DMS79 (cell line): ENCODE measurements around the gene BBS9.
"Not testable (repeated sequence)": the region's sequence is repeated elsewhere in the genome, so short reads cannot be mapped to it uniquely, and the experiment has no call there.

Experiments used
- DNase-seq: peaks from one replicate; lab custom pipeline; 2025; lab: John Stamatoyannopoulos, UW

The BBS9 gene

GRCh38 chr7:33497051-33497450 lies 367.7 kb downstream of the BBS9 start:
- DNase-seq, result no peak

- DNase-seq, result no peak
Observed at GRCh38 chr7:33500703-33501701, 371.6 kb downstream of the BBS9 start.

DNA sequence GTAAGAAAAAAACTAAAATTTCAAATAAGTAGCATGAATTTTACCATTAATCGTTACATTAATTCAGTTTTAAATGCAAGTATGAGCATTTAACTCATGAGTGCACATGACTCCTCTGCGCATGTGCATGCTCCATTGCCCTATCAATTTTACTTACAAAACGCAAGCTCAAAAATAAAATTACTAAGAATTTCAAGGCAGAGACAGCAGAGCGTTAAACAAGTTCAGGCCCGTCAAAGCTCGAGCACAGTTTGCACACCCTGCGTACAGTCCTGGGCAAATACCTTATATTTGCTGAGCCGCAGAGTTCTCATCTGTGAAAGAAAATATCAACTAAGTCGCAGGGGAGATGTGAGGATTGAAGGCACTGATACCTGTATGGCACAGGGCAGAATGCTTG lies 373.6 kb downstream of the BBS9 start:
- DNase-seq, result no peak

DNA sequence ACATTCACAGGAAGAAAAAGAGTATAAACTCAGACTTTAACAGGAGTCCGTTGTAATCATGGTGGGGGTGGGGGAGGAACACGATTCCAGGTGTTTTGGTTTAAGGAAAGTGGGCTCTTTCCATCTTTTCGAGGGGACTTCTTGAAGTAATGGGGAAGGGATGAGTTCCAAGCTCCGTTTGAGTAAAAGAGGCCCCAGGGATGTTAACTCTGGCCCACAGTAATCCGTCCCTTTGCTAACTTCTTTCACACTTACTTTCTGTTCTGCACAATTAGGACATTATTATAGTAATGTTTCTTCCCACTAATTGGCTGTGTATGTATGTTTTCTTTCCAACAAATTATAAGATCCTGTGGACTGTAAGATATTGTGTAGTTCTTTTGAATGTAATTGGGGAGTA lies 374.4 kb downstream of the BBS9 start:
- no peak for DNase-seq

DNA sequence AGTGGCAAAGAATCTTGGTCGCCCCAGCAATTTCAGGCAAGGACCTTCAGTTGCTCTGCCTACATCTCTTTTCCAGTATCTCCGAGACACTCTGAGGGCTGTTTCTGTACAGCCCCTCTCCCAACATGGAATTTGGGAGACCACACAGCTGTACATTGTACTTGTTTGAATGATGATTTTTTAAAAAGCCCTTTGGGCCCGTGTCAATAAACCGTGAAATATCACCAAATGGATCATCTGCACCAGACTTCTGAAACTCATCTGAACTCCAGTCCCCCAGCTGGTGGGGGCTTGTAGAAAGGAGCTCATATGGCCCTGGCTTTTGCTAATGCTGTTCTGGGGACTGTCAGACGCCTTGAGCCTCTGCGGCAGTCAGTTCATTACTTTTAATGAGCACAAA lies 374.9 kb downstream of the BBS9 start:
- DNase-seq, result no peak

GRCh38 chr7:33509206-33509605 lies 379.8 kb downstream of the BBS9 start:
- no peak for DNase-seq

GRCh38 chr7:33511778-33512177 lies 382.4 kb downstream of the BBS9 start:
- DNase-seq, result no peak

DNA sequence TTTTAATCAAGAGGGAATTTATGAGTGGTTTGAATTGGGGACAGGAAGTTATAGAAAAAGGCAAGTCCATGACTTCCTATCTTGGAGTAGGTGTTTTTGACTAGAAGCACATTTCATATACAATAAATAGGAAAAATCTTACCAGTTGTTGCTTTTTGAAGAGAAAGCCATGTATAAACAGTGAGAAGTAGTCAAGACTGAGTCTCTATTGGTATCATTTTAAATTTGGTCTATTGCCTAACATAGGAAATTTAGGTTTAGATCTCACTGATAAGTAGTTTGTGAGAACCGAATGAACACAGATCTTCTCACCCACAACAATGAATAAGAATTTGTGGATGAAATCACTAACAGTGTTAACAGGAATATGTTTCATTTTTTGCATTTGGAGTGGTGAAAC lies 387.2 kb downstream of the BBS9 start:
- no peak for DNase-seq

DNA sequence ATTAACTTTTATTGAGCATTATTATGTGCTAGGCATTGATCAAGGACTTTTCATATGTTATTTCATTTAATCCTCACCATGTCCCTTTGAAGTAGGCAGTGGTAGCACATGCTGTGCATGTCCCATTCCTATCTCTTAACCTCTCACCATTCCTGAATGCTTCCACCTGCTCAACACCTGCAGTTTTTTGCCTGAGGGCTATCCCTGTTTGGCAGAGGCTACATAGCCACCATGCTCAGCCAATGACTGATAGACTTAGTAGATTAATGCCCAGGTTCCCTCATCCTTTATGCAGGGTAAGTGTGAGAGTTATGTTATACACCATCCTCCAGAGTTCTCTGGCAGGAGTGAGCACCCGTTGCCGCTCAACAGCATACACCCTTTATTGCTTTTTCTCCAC lies 387.8 kb downstream of the BBS9 start:
- DNase-seq, result no peak

GRCh38 chr7:33527008-33527407 lies 397.6 kb downstream of the BBS9 start:
- not testable (repeated sequence) for DNase-seq

DNA sequence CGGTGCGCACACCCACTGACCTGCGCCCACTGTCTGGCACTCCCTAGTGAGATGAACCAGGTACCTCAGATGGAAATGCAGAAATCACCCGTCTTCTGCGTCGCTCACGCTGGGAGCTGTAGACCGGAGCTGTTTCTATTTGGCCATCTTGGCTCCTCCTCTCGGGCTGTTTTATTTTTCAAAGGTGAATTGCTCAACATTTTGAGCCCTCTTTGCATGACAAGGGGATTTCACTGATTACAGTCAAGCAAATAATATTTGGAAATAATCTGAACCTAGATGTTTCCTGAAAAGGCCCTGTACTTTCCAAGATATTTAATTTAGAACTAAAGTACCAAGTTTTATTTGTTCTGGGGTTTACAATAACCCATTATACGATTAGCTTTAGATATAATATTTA lies 398.2 kb downstream of the BBS9 start:
- DNase-seq, result not testable (repeated sequence)

DNA sequence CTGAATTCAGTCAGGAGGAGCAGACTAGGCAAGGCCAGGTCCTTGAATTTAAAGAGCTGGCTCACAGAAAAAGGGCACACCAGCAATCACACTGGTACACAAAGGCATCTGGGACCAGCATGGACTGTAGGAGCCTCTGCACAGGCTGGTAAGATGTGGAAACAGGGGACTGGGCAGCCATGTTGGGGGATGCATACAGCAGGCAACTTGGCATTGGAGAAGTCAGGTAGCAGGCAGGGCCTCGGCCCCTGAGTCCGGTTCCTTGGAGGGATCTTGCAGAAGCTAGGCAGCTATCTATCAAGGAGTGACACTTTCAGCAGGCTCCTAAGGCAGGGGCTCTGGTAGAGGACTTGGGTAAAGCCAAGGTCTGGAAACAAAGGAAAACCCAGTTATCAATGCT lies 399.7 kb downstream of the BBS9 start:
- DNase-seq, result no peak

GRCh38 chr7:33530664-33531063 lies 401.3 kb downstream of the BBS9 start:
- no peak for DNase-seq

DNA sequence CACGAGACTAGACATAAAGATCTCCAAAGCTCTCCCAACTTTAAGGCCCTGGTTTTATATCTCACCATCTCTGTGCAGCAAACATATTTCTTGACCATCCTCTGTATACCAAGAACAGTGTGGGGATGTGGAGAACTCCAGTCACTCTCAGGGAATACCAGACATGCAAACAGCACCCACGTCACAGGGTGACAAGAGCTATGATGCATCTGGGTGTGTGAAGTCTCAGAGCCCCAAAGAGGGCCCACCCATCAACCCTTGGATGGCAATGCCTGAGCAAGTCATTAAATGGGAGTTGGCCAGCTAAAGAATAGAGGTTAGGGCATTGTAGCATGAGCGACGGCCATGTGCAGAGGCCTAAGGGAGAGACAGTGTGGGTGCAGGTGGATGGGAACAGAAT lies 402.5 kb downstream of the BBS9 start:
- DNase-seq, result no peak

GRCh38 chr7:33534833-33535232 lies 405.5 kb downstream of the BBS9 start:
- no peak for DNase-seq

GRCh38 chr7:33535989-33536388 lies 406.6 kb downstream of the BBS9 start:
- no peak for DNase-seq

GRCh38 chr7:33536398-33537103 lies 407.2 kb downstream of the BBS9 start:
- no peak for DNase-seq

DNA sequence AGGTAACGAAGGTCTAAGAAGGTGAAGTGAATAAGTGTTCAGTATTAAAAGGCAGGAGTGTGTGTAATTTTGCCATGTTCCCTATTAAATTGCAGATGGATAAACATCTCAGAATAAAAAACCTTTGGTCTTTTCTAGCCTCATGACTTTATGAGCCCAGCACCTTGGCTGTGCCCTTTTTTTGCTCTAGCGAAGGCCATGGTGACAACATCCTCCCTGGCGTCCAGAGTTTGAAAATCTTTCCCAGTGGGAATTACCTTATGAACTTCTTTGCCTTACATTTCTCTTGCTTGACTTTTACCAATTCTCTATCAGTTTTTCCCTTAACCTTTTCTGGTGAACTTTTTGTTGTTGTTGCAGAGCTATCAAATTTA lies 407.7 kb downstream of the BBS9 start:
- DNase-seq, result no peak

DNA sequence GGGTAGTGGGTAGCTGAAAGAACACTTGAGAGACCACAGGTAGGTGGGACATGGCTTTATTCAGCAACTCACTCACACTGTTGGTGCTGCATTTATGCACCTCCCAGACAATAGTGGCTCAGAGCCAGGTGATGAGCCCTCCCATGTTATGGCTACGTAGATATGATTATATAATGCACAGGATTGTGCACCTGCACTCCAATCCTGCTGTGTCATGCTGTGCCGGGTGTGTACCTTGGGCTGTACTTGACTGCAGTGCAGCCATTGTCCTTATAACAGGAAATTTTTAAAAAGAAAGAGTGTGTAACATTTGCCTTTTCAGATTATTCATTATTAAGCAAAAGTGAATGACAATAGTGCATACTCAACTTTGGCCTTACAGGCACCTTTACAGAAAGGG lies 409.8 kb downstream of the BBS9 start:
- DNase-seq, result no peak

- DNase-seq, result no peak
Observed at GRCh38 chr7:33539659-33540400, 410.5 kb downstream of the BBS9 start.

DNA sequence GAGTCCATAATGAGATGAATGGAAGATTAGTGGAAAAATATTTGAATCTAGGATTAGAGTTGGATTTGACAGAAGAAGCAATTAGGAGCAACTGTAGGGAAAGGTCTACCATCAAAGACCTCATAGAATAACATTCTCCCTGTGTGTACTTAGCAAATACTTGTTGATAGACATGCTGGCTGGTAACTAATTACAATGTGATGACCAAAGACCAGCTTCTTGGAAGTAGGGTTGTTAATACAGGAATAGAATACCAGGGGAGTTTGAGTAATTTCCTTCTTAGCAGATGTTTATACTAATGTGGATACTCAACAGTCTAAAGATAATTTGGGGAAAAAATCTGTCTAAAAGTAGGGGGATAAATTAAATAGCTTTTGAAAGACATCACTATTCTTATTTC lies 418.5 kb downstream of the BBS9 start:
- no peak for DNase-seq

- no peak for DNase-seq
Observed at GRCh38 chr7:33550363-33550762, 421.0 kb downstream of the BBS9 start.

- DNase-seq, result no peak
Observed at GRCh38 chr7:33550979-33551378, 421.6 kb downstream of the BBS9 start.
